GM21390 (cell line): ENCODE results near the gene E2F6.

Source experiments
- ATAC-seq: cut with Tn5 transposase; IDR thresholded peaks from one replicate; pipeline ENCODE4 v1.9.1; 2021; ENCODE audit not compliant: unreplicated experiment

The E2F6 gene

DNA sequence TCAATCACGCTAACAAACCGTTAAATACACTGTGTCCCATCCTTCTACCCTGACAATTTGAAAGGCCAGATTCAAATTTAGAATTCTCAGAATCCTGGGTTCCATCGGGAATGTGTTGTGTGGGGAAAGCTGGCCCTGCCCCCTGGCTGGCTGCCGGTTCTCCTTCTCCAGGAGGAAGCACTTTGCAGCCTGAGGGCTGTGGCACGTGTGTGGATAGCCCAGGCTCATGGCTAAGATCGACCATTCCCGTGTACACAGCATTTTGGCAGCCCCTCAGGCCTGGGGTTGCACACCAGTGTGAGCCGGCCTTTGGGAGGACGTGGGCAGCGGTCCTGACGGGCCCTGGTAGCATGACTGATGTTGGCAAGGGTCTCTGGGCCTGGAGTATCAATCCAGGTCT, 70.6 kb downstream of the E2F6 start:
- ATAC-seq: no peak
